PC-9 (cell line): ENCODE results near the gene USP37.

Experiments used
- EZH2 ChIP-seq: fragments of 200-600 bp; sonication (generic); IDR thresholded peaks from 2 replicates; pipeline ENCODE4 v1.8.0; 2017; ENCODE audit warnings: antibody characterized with exemption, low read depth
- TF ChIP-seq, protein P1 (sequence below): fragments of 200-600 bp; sonication (generic); conservative IDR thresholded peaks from 2 replicates; pipeline ENCODE4 v1.6.1; 2017; ENCODE audit warnings: mixed run types, antibody characterized with exemption, mild to moderate bottlenecking, moderate library complexity

DNA sequence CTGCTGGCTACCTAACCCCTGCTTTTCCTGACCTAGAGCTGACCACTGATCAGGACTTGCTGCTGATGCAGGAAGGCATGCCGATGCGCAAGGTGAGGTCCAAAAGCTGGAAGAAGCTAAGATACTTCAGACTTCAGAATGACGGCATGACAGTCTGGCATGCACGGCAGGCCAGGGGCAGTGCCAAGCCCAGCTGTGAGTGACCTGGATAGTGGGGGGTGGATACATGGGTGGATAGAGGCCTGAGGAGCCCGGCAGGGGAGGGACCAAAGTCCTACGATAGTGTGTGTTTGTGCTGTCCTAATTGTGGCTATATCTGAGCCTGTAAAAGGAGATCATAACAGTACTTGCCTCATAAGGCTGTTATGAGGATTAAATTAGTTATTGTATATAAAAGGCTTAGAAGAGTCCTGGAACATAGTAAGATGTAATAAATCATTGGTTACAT is 47.7 kb upstream of the USP37 start:
- TF ChIP-seq, protein P1, sequence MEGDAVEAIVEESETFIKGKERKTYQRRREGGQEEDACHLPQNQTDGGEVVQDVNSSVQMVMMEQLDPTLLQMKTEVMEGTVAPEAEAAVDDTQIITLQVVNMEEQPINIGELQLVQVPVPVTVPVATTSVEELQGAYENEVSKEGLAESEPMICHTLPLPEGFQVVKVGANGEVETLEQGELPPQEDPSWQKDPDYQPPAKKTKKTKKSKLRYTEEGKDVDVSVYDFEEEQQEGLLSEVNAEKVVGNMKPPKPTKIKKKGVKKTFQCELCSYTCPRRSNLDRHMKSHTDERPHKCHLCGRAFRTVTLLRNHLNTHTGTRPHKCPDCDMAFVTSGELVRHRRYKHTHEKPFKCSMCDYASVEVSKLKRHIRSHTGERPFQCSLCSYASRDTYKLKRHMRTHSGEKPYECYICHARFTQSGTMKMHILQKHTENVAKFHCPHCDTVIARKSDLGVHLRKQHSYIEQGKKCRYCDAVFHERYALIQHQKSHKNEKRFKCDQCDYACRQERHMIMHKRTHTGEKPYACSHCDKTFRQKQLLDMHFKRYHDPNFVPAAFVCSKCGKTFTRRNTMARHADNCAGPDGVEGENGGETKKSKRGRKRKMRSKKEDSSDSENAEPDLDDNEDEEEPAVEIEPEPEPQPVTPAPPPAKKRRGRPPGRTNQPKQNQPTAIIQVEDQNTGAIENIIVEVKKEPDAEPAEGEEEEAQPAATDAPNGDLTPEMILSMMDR, result no peak
- no peak for TF ChIP-seq EZH2
